HepG2 (cell line): ENCODE results near the gene MRPL18. TPM values are rescaled to one million over a fixed set of nuclear protein-coding genes. Genes with fewer than 3 reads are reported as not detected.
A peak's percentile ranks its signal among the peaks of the same experiment; 100 is the strongest.

Experiments used
- ATM ChIP-seq: fragments of 450-650 bp; IDR thresholded peaks from 2 replicates; pipeline ENCODE4 v1.7.1; 2017; ENCODE audit warnings: mild to moderate bottlenecking, borderline replicate concordance
- BCL6 ChIP-seq: IDR thresholded peaks from 2 replicates; pipeline ENCODE4 v1.6.1; 2016; ENCODE audit warnings: missing genetic modification reagents, missing compliant biosample characterization
- CCDC6 ChIP-seq: sonication (generic); formaldehyde crosslinking; IDR thresholded peaks from 2 replicates; pipeline ENCODE4 v1.8.1; 2022; ENCODE audit warnings: mild to moderate bottlenecking, missing genetic modification reagents, moderate library complexity
- CREB1 ChIP-seq, 2 experiments: fragments of 450-650 bp in 1 of 2; IDR thresholded peaks; 2 replicates each; pipeline ENCODE4 v1.6.1; 2016 to 2017; ENCODE audit warnings: control low read depth in 1 of 2, mild to moderate bottlenecking in 1 of 2, missing compliant biosample characterization in 1 of 2, missing genetic modification characterization in 1 of 2
- CREBL2 ChIP-seq: sonication (generic); formaldehyde crosslinking; IDR thresholded peaks from 2 replicates; pipeline ENCODE4 v1.8.1; 2023; ENCODE audit warnings: missing genetic modification reagents, mild to moderate bottlenecking, borderline replicate concordance
- GMEB2 ChIP-seq: IDR thresholded peaks from 2 replicates; pipeline ENCODE4 v1.6.1; 2016; ENCODE audit warnings: missing biosample characterization, missing genetic modification reagents, low read depth
- HNF1B ChIP-seq: sonication (generic); formaldehyde crosslinking; IDR thresholded peaks from 2 replicates; pipeline ENCODE4 v1.5.1; 2020; ENCODE audit warnings: mild to moderate bottlenecking, moderate library complexity, missing genetic modification reagents
- IRF1 ChIP-seq: sonication (generic); formaldehyde crosslinking; IDR thresholded peaks from 2 replicates; pipeline ENCODE4 v1.4.0; 2020; ENCODE audit warnings: low read depth, mild to moderate bottlenecking, missing genetic modification reagents
- KAT2B ChIP-seq: fragments of 150-350 bp; IDR thresholded peaks from 2 replicates; pipeline ENCODE4 v1.6.1; 2014; ENCODE audit warnings: low read depth, low read length, borderline replicate concordance
- KLF11 ChIP-seq: IDR thresholded peaks from 2 replicates; pipeline ENCODE4 v1.6.1; 2016; ENCODE audit warnings: missing compliant biosample characterization
- NRL ChIP-seq: sonication (generic); formaldehyde crosslinking; IDR thresholded peaks from 2 replicates; pipeline ENCODE4 v1.5.0; 2020; ENCODE audit warnings: missing genetic modification reagents, mild to moderate bottlenecking, moderate library complexity, borderline replicate concordance
- PHF21A ChIP-seq: sonication (generic); formaldehyde crosslinking; IDR thresholded peaks from 2 replicates; pipeline ENCODE4 v1.5.0; 2020; ENCODE audit warnings: mild to moderate bottlenecking, missing genetic modification reagents
- POLR2AphosphoS5 ChIP-seq: IDR thresholded peaks from 2 replicates; pipeline ENCODE4 v1.6.1; 2012; ENCODE audit warnings: low read depth, low read length
- RBM22 ChIP-seq: fragments of 200-400 bp; formaldehyde crosslinking; optimal IDR thresholded peaks from 2 replicates; pipeline ENCODE3; 2017; ENCODE audit warnings: mild to moderate bottlenecking, low read length, moderate library complexity
- REPIN1 ChIP-seq: sonication (generic); formaldehyde crosslinking; IDR thresholded peaks from 2 replicates; pipeline ENCODE4 v1.8.0; 2022; ENCODE audit warnings: missing genetic modification reagents, low read depth, mild to moderate bottlenecking, borderline replicate concordance
- SALL1 ChIP-seq: sonication (generic); formaldehyde crosslinking; IDR thresholded peaks from 2 replicates; pipeline ENCODE4 v1.8.0; 2022; ENCODE audit warnings: mild to moderate bottlenecking, missing genetic modification reagents
- SIX4 ChIP-seq: sonication (generic); formaldehyde crosslinking; IDR thresholded peaks from 2 replicates; pipeline ENCODE4 v1.4.0; 2020; ENCODE audit warnings: missing genetic modification reagents
- SMARCE1 ChIP-seq: fragments of 450-650 bp; IDR thresholded peaks from 2 replicates; pipeline ENCODE4 v1.6.1; 2017; ENCODE audit warnings: borderline replicate concordance
- ZNF570 ChIP-seq: sonication (generic); formaldehyde crosslinking; IDR thresholded peaks from 2 replicates; pipeline ENCODE4 v1.4.0; 2020; ENCODE audit warnings: mild to moderate bottlenecking, missing genetic modification reagents, borderline replicate concordance
- ZNF75D ChIP-seq: sonication (generic); formaldehyde crosslinking; IDR thresholded peaks from 2 replicates; pipeline ENCODE4 v1.8.1; 2023; ENCODE audit warnings: missing genetic modification reagents, mild to moderate bottlenecking, borderline replicate concordance
- ZNF770 ChIP-seq: sonication (generic); formaldehyde crosslinking; IDR thresholded peaks from 2 replicates; pipeline ENCODE4 v1.5.0; 2020; ENCODE audit warnings: mild to moderate bottlenecking, missing genetic modification reagents
- ZZZ3 ChIP-seq: sonication (generic); formaldehyde crosslinking; IDR thresholded peaks from 2 replicates; pipeline ENCODE4 v1.4.0; 2020; ENCODE audit warnings: missing genetic modification reagents, mild to moderate bottlenecking, borderline replicate concordance
- polyA plus RNA-seq, 8 experiments: library from polyadenylated mRNA; depleted of rRNA in 3 of 8; stranded (reverse) in 7 of 8; unstranded in 1 of 8; fragments of >200 nt; fragmentation: Illumina TruSeq in 4 of 8; extraction: Trizol in 4 of 8; gene quantifications; 2 replicates each; pipeline versions ENCODE4 v1.2.1 to v1.2.3, GENCODE V29; 2011 to 2016; ENCODE audit warnings: low read depth in 4 of 8, missing spikeins in 1 of 8, mixed read lengths in 1 of 8; ENCODE audit not compliant: insufficient read depth in 1 of 8
- total RNA-seq, 5 experiments: library from RNA; depleted of rRNA; stranded (reverse); fragments of >200 nt; fragmentation: Illumina TruSeq; extraction: Trizol; gene quantifications; 2 replicates each; pipeline ENCODE4 v1.2.3, GENCODE V29; 2016; ENCODE audit warnings: low read depth in 1 of 5

MRPL18 gene
- total and polyA plus RNA-seq, 2 of the 13 experiments (the other 11 are each of a cell fraction or from before 2014, with no cell fraction given), result 85.6 to 176 TPM

- TF ChIP-seq ZNF75D (no peak), ZNF770 (CRISPR knock-in tag) (no peak), BCL6 (CRISPR knock-in tag) (no peak), IRF1 (CRISPR knock-in tag) (no peak), NRL (CRISPR knock-in tag) (no peak), RBM22 (peak; percentile 98), CREBL2 (CRISPR knock-in tag) (no peak), ZNF570 (CRISPR knock-in tag) (no peak), ZZZ3 (CRISPR knock-in tag) (no peak), CREB1 (IDR thresholded peaks at IDR 0.05) (no peak), CREB1 (CRISPR knock-in tag; IDR thresholded peaks at IDR 0.05) (0 out of 2 replicates have a peak, but pooled peaks have one; percentile 8), SIX4 (CRISPR knock-in tag) (no peak), POLR2AphosphoS5 (peak; percentile 56), CCDC6 (CRISPR knock-in tag) (no peak), KAT2B (no peak), ATM (no peak), GMEB2 (no peak), KLF11 (CRISPR knock-in tag) (no peak), REPIN1 (no peak), PHF21A (CRISPR knock-in tag) (no peak), SMARCE1 (no peak), HNF1B (CRISPR knock-in tag) (no peak), SALL1 (CRISPR knock-in tag) (no peak)
Observed at GRCh38 chr6:159778542-159779103, 11.6 kb upstream of the MRPL18 start (continued).
